B cell (primary cell): Measurements from ENCODE around the gene ABL1. TPM values are rescaled to one million over a fixed set of nuclear protein-coding genes. Genes with fewer than 3 reads are reported as not detected.

ENCODE experiments used
- ATAC-seq: fragments of 200-7000 bp; cut with Tn5 transposase; one replicate; pipeline ENCODE4 v1.10.0; 2021; ENCODE audit warnings: low read depth, mild to moderate bottlenecking, moderate number of reproducible peaks, moderate library complexity
- CTCF ChIA-PET: fragments of 350-600 bp; sonication (Branson Sonifier 250); formaldehyde crosslinking; loops from one replicate; lab custom pipeline; 2021; ENCODE audit warnings: antibody characterized with exemption, inconsistent platforms; lab: Charles Lee
- POLR2A ChIA-PET: fragments of 350-600 bp; sonication (Branson Sonifier 250); formaldehyde crosslinking; loops from one replicate; lab custom pipeline; 2021; ENCODE audit warnings: antibody characterized with exemption; lab: Charles Lee
- DNase-seq: peaks from one replicate; pipeline ENCODE4 v3.0.0; 2013
- H2AFZ ChIP-seq: 2 replicates; pipeline ENCODE4 v1.6.1; 2012; ENCODE audit warnings: mild to moderate bottlenecking, low read depth, low read length; ENCODE audit not compliant: insufficient read depth, poor library complexity, severe bottlenecking
- H3K27ac ChIP-seq, 2 donors: 1 replicate in 1 of 2; 2 replicates in 1 of 2; pipeline ENCODE4 v1.5.1; 2012 to 2013; ENCODE audit warnings: low read length in 2 of 2, mild to moderate bottlenecking in 2 of 2, moderate library complexity in 1 of 2
- H3K27me3 ChIP-seq, 4 experiments: fragments of 200-600 bp in 1 of 4; sonication (generic) in 1 of 4; replicated peaks in 1 of 4; 1 replicate in 2 of 4; 2 replicates in 2 of 4; pipeline versions ENCODE4 v1.6.1 to v1.7.0; 2013 to 2016; ENCODE audit warnings: low read length in 3 of 4, mild to moderate bottlenecking in 2 of 4, mixed read lengths in 1 of 4, moderate library complexity in 1 of 4; ENCODE audit not compliant: insufficient read depth in 4 of 4, control insufficient read depth in 3 of 4; ENCODE audit errors: control extremely low read depth in 1 of 4
- H3K36me3 ChIP-seq, 2 experiments: replicated peaks in 1 of 2; 1 replicate in 1 of 2; 2 replicates in 1 of 2; pipeline versions ENCODE4 v1.6.1 to v1.7.1; 2013; ENCODE audit warnings: low read length in 1 of 2; ENCODE audit not compliant: insufficient read depth in 2 of 2, control insufficient read depth in 1 of 2; ENCODE audit errors: control extremely low read depth in 1 of 2, extremely low read depth in 1 of 2
- H3K4me1 ChIP-seq, 2 donors: fragments of 200-600 bp in 1 of 2; sonication (generic) in 1 of 2; 1 replicate in 1 of 2; 2 replicates in 1 of 2; pipeline versions ENCODE4 v1.5.1 to v1.6.1; 2013 to 2017; ENCODE audit warnings: low read length in 2 of 2; ENCODE audit not compliant: control insufficient read depth in 2 of 2, insufficient read depth in 2 of 2
- H3K4me2 ChIP-seq: replicated peaks from 2 replicates; pipeline ENCODE3; 2012; ENCODE audit warnings: mild to moderate bottlenecking, low read depth, low read length; ENCODE audit not compliant: poor library complexity, severe bottlenecking
- H3K4me3 ChIP-seq, 5 experiments: fragments of 200-600 bp in 1 of 5; sonication (generic) in 1 of 5; 1 replicate in 3 of 5; 2 replicates in 2 of 5; pipeline versions ENCODE4 v1.5.1 to v1.7.0; 2011 to 2016; ENCODE audit warnings: low read length in 4 of 5, mild to moderate bottlenecking in 4 of 5, low read depth in 2 of 5, control low read depth in 1 of 5, moderate library complexity in 1 of 5; ENCODE audit not compliant: insufficient read depth in 1 of 5; ENCODE audit errors: control extremely low read depth in 1 of 5, extremely low read depth in 1 of 5
- H3K79me2 ChIP-seq: fragments of 200-600 bp; sonication (generic); one replicate; pipeline ENCODE4 v1.6.0; 2016; ENCODE audit warnings: low read length; ENCODE audit not compliant: control insufficient read depth, insufficient read depth
- H3K9ac ChIP-seq: fragments of 200-600 bp; sonication (generic); 2 replicates; pipeline ENCODE4 v1.6.1; 2017; ENCODE audit warnings: mild to moderate bottlenecking, low read length, moderate library complexity
- H3K9me3 ChIP-seq, 3 donors: one replicate each; pipeline versions ENCODE4 v1.6.1 to v1.7.1; 2013; ENCODE audit warnings: low read length in 2 of 3; ENCODE audit not compliant: control insufficient read depth in 2 of 3, insufficient read depth in 1 of 3; ENCODE audit errors: control extremely low read depth in 1 of 3
- H4K20me1 ChIP-seq: 2 replicates; pipeline ENCODE4 v1.6.0; 2012; ENCODE audit warnings: mild to moderate bottlenecking, low read length; ENCODE audit not compliant: insufficient read depth, control insufficient read depth, poor library complexity, severe bottlenecking
- H3K27ac Mint-ChIP-seq: one replicate; pipeline ENCODE4 v1.8.0; 2021; ENCODE audit warnings: mixed read lengths
- H3K27me3 Mint-ChIP-seq: one replicate; pipeline ENCODE4 v1.8.0; 2021; ENCODE audit warnings: mixed read lengths
- H3K4me1 Mint-ChIP-seq: one replicate; pipeline ENCODE4 v1.8.0; 2021; ENCODE audit warnings: mixed read lengths
- H3K4me3 Mint-ChIP-seq: one replicate; pipeline ENCODE4 v1.8.0; 2021; ENCODE audit warnings: mixed read lengths
- H3K9me3 Mint-ChIP-seq: one replicate; pipeline ENCODE4 v1.8.0; 2022; ENCODE audit warnings: mixed read lengths; ENCODE audit not compliant: insufficient read depth
- EZH2 ChIP-seq: IDR thresholded peaks from 2 replicates; pipeline ENCODE4 v1.6.1; 2012; ENCODE audit warnings: borderline replicate concordance, low read depth, mild to moderate bottlenecking, moderate library complexity, low read length; ENCODE audit not compliant: insufficient read depth, poor library complexity, severe bottlenecking
- WGBS: methylation state at CpG from one replicate; pipeline ENCODE4 v1.1.5; 2013; ENCODE audit warnings: missing lambda C conversion rate; ENCODE audit not compliant: insufficient coverage; 5-methylcytosine and 5-hydroxymethylcytosine counted together
- intact Hi-C: fragments of 100-400 bp; cut with micrococcal nuclease; formaldehyde crosslinking; loops from one replicate; pipeline ENCODE4 v1.10.0; 2022
- polyA plus RNA-seq: library from polyadenylated mRNA; depleted of rRNA; stranded (reverse); fragments of >200 nt; gene quantifications from 2 replicates; pipeline ENCODE4 v1.2.3, GENCODE V29; 2012
- total RNA-seq, 2 donors: library from RNA; stranded (reverse); fragments of 120-200 nt in 1 of 2; gene quantifications; 1 replicate in 1 of 2; 2 replicates in 1 of 2; pipeline versions ENCODE4 v1.2.3 to v1.2.4, GENCODE V29; 2013 to 2022
- TF ChIP-seq, protein P1 (sequence below): fragments of 200-600 bp; IDR thresholded peaks from one replicate; pipeline ENCODE4 v1.8.0; 2022; ENCODE audit warnings: antibody characterized with exemption, mild to moderate bottlenecking

The ABL1 gene
- total and polyA plus RNA-seq, 2 donors (not counting 1 experiment from before 2014, with no cell fraction given), result 11.9 to 46.0 TPM

DNA sequence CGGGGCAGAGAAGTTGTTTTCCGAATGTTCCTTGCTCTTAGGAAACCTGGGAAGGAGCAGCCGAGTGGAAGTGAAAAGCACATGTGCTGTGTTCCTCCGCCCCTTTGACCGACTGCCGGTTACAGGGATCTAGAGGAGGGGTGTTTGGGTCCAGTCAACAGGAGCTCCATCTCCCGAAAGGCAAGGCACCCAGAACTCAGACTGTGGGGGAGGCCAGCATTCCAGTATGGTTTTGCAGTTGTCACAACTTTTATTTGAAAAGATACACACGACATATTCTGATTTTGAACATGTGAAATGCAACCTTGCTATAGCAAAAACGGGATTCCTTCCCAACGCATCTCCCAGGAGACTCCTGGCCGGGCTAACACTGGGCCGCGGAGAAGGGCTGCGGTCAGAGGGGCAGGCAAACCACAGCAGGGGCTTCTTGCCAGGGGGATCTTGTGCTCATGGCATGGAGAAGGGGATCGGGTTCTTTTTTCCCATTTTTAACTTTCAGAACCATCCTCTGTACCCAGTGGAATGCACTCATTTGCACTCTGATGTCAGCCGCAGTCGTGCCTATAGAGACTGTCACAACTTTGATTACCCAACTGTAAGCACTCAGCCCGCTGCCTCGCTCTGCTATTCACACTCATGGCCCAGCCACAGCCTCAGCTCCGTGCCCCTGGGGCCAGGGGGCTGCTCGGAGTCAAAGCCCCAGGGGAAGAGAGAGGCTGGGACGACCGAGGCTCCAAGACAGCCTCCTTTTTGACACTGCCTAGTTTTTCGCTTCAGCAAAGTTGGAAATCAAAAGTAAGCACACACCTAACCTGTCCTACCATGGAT lies 57.6 kb downstream of the ABL1 start:
- Histone ChIP-seq H3K4me2 (no peak overlapping the region), H2AFZ (no peak overlapping the region), H3K4me3 (no peak overlapping the region), H3K9ac (no peak overlapping the region), H3K79me2 (no peaks in the 10 kb centered on the region), H3K4me1 (peaks cover 0 to 10% of the 10 kb centered on the region in 2 donors), H4K20me1 (no peaks in the 10 kb centered on the region), H3K9me3 (no peaks in the 10 kb centered on the region), H3K36me3 (peaks cover 0 to 10% of the 10 kb centered on the region in 2 experiments), H3K27me3 (no peaks in the 10 kb centered on the region), H3K27ac (no peak overlapping the region)
- TF ChIP-seq EZH2, result no peak
- TF ChIP-seq, protein P1, sequence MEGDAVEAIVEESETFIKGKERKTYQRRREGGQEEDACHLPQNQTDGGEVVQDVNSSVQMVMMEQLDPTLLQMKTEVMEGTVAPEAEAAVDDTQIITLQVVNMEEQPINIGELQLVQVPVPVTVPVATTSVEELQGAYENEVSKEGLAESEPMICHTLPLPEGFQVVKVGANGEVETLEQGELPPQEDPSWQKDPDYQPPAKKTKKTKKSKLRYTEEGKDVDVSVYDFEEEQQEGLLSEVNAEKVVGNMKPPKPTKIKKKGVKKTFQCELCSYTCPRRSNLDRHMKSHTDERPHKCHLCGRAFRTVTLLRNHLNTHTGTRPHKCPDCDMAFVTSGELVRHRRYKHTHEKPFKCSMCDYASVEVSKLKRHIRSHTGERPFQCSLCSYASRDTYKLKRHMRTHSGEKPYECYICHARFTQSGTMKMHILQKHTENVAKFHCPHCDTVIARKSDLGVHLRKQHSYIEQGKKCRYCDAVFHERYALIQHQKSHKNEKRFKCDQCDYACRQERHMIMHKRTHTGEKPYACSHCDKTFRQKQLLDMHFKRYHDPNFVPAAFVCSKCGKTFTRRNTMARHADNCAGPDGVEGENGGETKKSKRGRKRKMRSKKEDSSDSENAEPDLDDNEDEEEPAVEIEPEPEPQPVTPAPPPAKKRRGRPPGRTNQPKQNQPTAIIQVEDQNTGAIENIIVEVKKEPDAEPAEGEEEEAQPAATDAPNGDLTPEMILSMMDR, result no peak
- DNase-seq (no peak), ATAC-seq (no peak)
- Mint-ChIP-seq H3K27ac (no peak overlapping the region), H3K27me3 (no peaks in the 10 kb centered on the region), H3K9me3 (no peaks in the 10 kb centered on the region), H3K4me3 (no peak overlapping the region), H3K4me1 (peaks cover 6% of the 10 kb centered on the region)
- intact Hi-C loops, result no loop called here
- POLR2A ChIA-PET, result interaction anchor here (0.6 kb wide), 1 partner anchor 25 kb away, joined by 6 read pairs; no protein-coding TSS in a partner anchor
- WGBS, result 89% methylated on average over 20 of the region's 24 CpGs
- CTCF ChIA-PET, result interaction anchor here (0.6 to 2.1 kb wide), 3 partner anchors 26 to 154 kb away, joined by 3 to 12 read pairs (median 3); no protein-coding TSS in a partner anchor
